ENCODE results near the gene TRAF4.

The TRAF4 gene

GRCh38 chr17:28747801-28748750 is 4.3 kb downstream of the TRAF4 start:
- DNase-seq (no peak), ATAC-seq (ENCODE audit: insufficient read depth, low read depth) (no peak)
- H3K27me3 ChIP-seq (ENCODE audit: insufficient read depth, low read length, poor library complexity) = no peaks in the 10 kb centered on the region
- peaks cover 64% of the 10 kb centered on the region for H3K36me3 ChIP-seq (ENCODE audit: insufficient read depth, low read length)
- peaks cover 33% of the 10 kb centered on the region for H3K4me1 ChIP-seq (ENCODE audit: insufficient read depth, low read length)
- peaks cover 58% of the 10 kb centered on the region for H4K20me1 ChIP-seq (ENCODE audit: insufficient read depth, low read length)
- H3K4me3 ChIP-seq (ENCODE audit: low read depth in 1 of 2, low read length in 2 of 2) = no peak overlapping the region
- H3K4me2 ChIP-seq (ENCODE audit: insufficient read depth, low read length) = no peak overlapping the region
- no peak overlapping the region for H3K9ac ChIP-seq (ENCODE audit: low read depth, low read length)
- H3K27ac ChIP-seq (ENCODE audit: low read length) = no peak overlapping the region
- H3K9me3 ChIP-seq (ENCODE audit: insufficient read depth, low read length, severe bottlenecking) = no peaks in the 10 kb centered on the region
- TF ChIP-seq CTCF (IDR thresholded peaks at IDR 0.05; ENCODE audit: borderline replicate concordance, extremely low read depth, low read length, poor library complexity, severe bottlenecking) (no peak), EZH2 (IDR thresholded peaks at IDR 0.05; ENCODE audit: borderline replicate concordance, low read depth, low read length, severe bottlenecking) (no peak)
- no peak overlapping the region for H2AFZ ChIP-seq (ENCODE audit: low read depth, low read length)
- H3K79me2 ChIP-seq (ENCODE audit: insufficient read depth, low read length) = peaks cover 42% of the 10 kb centered on the region

GRCh38 chr17:28748852-28749515 is 5.2 kb downstream of the TRAF4 start:
- no peak overlapping the region for H2AFZ ChIP-seq (ENCODE audit: low read depth, low read length)
- no peak overlapping the region for H3K9ac ChIP-seq (ENCODE audit: low read depth, low read length)
- no peak overlapping the region for H3K27ac ChIP-seq (ENCODE audit: low read length)
- TF ChIP-seq EZH2 (IDR thresholded peaks at IDR 0.05; ENCODE audit: borderline replicate concordance, low read depth, low read length, severe bottlenecking) (no peak), CTCF (IDR thresholded peaks at IDR 0.05; ENCODE audit: borderline replicate concordance, extremely low read depth, low read length, poor library complexity, severe bottlenecking) (no peak)
- no peaks in the 10 kb centered on the region for H3K27me3 ChIP-seq (ENCODE audit: insufficient read depth, low read length, poor library complexity)
- peaks cover 64% of the 10 kb centered on the region for H3K36me3 ChIP-seq (ENCODE audit: insufficient read depth, low read length)
- no peak overlapping the region for H3K4me3 ChIP-seq (ENCODE audit: low read depth in 1 of 2, low read length in 2 of 2)
- H3K4me2 ChIP-seq (ENCODE audit: insufficient read depth, low read length) = no peak overlapping the region
- H4K20me1 ChIP-seq (ENCODE audit: insufficient read depth, low read length) = peaks cover 58% of the 10 kb centered on the region
- ATAC-seq (ENCODE audit: insufficient read depth, low read depth) (no peak), DNase-seq (no peak)
- H3K9me3 ChIP-seq (ENCODE audit: insufficient read depth, low read length, severe bottlenecking) = no peaks in the 10 kb centered on the region
- peaks cover 27% of the 10 kb centered on the region for H3K4me1 ChIP-seq (ENCODE audit: insufficient read depth, low read length)
- H3K79me2 ChIP-seq (ENCODE audit: insufficient read depth, low read length) = peaks cover 41% of the 10 kb centered on the region

- Histone ChIP-seq H3K9ac (ENCODE audit: low read depth, low read length) (no peak overlapping the region), H3K4me1 (ENCODE audit: insufficient read depth, low read length) (peaks cover 27% of the 10 kb centered on the region), H2AFZ (ENCODE audit: low read depth, low read length) (no peak overlapping the region), H3K4me2 (ENCODE audit: insufficient read depth, low read length) (no peak overlapping the region), H3K27me3 (ENCODE audit: insufficient read depth, low read length, poor library complexity) (no peaks in the 10 kb centered on the region), H3K27ac (ENCODE audit: low read length) (no peak overlapping the region), H3K4me3 (ENCODE audit: low read depth in 1 of 2, low read length in 2 of 2) (no peak overlapping the region), H3K36me3 (ENCODE audit: insufficient read depth, low read length) (peaks cover 64% of the 10 kb centered on the region), H3K79me2 (ENCODE audit: insufficient read depth, low read length) (peaks cover 35% of the 10 kb centered on the region), H4K20me1 (ENCODE audit: insufficient read depth, low read length) (peaks cover 57% of the 10 kb centered on the region), H3K9me3 (ENCODE audit: insufficient read depth, low read length, severe bottlenecking) (no peaks in the 10 kb centered on the region)
- DNase-seq (no peak), ATAC-seq (ENCODE audit: insufficient read depth, low read depth) (0 out of 3 replicates have a peak, but pooled peaks have one; percentile 1)
- TF ChIP-seq CTCF (IDR thresholded peaks at IDR 0.05; ENCODE audit: borderline replicate concordance, extremely low read depth, low read length, poor library complexity, severe bottlenecking) (no peak), EZH2 (IDR thresholded peaks at IDR 0.05; ENCODE audit: borderline replicate concordance, low read depth, low read length, severe bottlenecking) (no peak)
Measured at GRCh38 chr17:28749516-28750177, 5.8 kb downstream of the TRAF4 start.

Measured in DND-41 (cell line).